Endothelial cell of umbilical vein (primary cell): Measurements from ENCODE around the gene VIPR2. TPM values are rescaled to one million over a fixed set of nuclear protein-coding genes. Genes with fewer than 3 reads are reported as not detected.

Source experiments
- BruUV-seq: library from RNA; stranded (reverse); fragments of 400-500 nt; replicated peaks from 2 replicates; lab custom pipeline; 2021; lab: Mats Ljungman, UMichigan
- CTCF ChIA-PET: fragments of 300-600, 350-600 bp; sonication (Branson Sonifier 250); formaldehyde crosslinking; loops from one replicate; lab custom pipeline; 2021; ENCODE audit warnings: antibody characterized with exemption, inconsistent platforms; lab: Charles Lee
- POLR2A ChIA-PET: fragments of 300-600, 350-600 bp; sonication (Branson Sonifier 250); formaldehyde crosslinking; loops from one replicate; lab custom pipeline; 2021; ENCODE audit warnings: antibody characterized with exemption, inconsistent platforms; lab: Charles Lee
- DNase-seq: peaks from one replicate; pipeline ENCODE4 v3.0.0-alpha.2; 2011; ENCODE audit warnings: low read depth, low spot score
- FAIRE-seq: peaks from 2 replicates; lab custom pipeline; 2011; peaks lifted over from hg19 to GRCh38; lab: Jason Lieb, UNC
- H2AFZ ChIP-seq: 2 replicates; pipeline ENCODE4 v1.6.0; 2012; ENCODE audit warnings: low read depth, low read length, control low read depth, inconsistent platforms
- H3K27ac ChIP-seq: 2 replicates; pipeline ENCODE4 v1.5.1; 2011; ENCODE audit warnings: low read depth, mild to moderate bottlenecking, control low read depth, low read length, moderate library complexity; ENCODE audit not compliant: insufficient read depth
- H3K27me3 ChIP-seq, 2 experiments: 2 replicates each; pipeline versions ENCODE4 v1.6.0 to v1.6.1; 2011; ENCODE audit warnings: low read length in 2 of 2, mixed read lengths in 1 of 2; ENCODE audit not compliant: control insufficient read depth in 2 of 2, insufficient read depth in 2 of 2
- H3K36me3 ChIP-seq, 2 experiments: 2 replicates in 1 of 2; 3 replicates in 1 of 2; pipeline ENCODE4 v1.5.1; 2011; ENCODE audit warnings: low read length in 2 of 2, mild to moderate bottlenecking in 1 of 2, moderate library complexity in 1 of 2; ENCODE audit not compliant: control insufficient read depth in 2 of 2, insufficient read depth in 2 of 2; ENCODE audit errors: extremely low read depth in 1 of 2
- H3K4me1 ChIP-seq: 3 replicates; pipeline ENCODE4 v1.5.1; 2011; ENCODE audit warnings: mild to moderate bottlenecking, low read length; ENCODE audit not compliant: control insufficient read depth, insufficient read depth; ENCODE audit errors: extremely low read depth
- H3K4me2 ChIP-seq: 2 replicates; pipeline ENCODE4 v1.6.1; 2011; ENCODE audit warnings: low read length, control low read depth, mixed read lengths; ENCODE audit not compliant: insufficient read depth
- H3K4me3 ChIP-seq, 3 experiments: fragments of 200-600 bp in 1 of 3; sonication (generic), shearing (Covaris generic) in 1 of 3; replicated peaks in 1 of 3; 2 replicates each; pipeline ENCODE4 v1.5.1; 2011 to 2016; ENCODE audit warnings: control low read depth in 3 of 3, low read length in 3 of 3, mild to moderate bottlenecking in 2 of 3, inconsistent platforms in 1 of 3, low read depth in 1 of 3, moderate library complexity in 1 of 3; ENCODE audit not compliant: insufficient read depth in 1 of 3
- H3K79me2 ChIP-seq: 2 replicates; pipeline ENCODE4 v1.6.0; 2012; ENCODE audit warnings: low read length, inconsistent platforms; ENCODE audit not compliant: control insufficient read depth, insufficient read depth
- H3K9ac ChIP-seq: replicated peaks from 2 replicates; pipeline ENCODE3; 2011; ENCODE audit warnings: low read length, control low read depth; ENCODE audit not compliant: insufficient read depth; ENCODE audit errors: extremely low read depth
- H3K9me1 ChIP-seq: replicated peaks from 3 replicates; pipeline ENCODE4 v1.6.0; 2011; ENCODE audit warnings: mild to moderate bottlenecking, low read length; ENCODE audit not compliant: control insufficient read depth, insufficient read depth; ENCODE audit errors: extremely low read depth
- H3K9me3 ChIP-seq: replicated peaks from 2 replicates; pipeline ENCODE4 v1.5.1; 2012; ENCODE audit warnings: low read length, inconsistent platforms; ENCODE audit not compliant: control insufficient read depth, insufficient read depth
- H4K20me1 ChIP-seq: replicated peaks from 2 replicates; pipeline ENCODE3; 2011; ENCODE audit warnings: mild to moderate bottlenecking, low read length; ENCODE audit not compliant: control insufficient read depth, insufficient read depth; ENCODE audit errors: extremely low read depth
- CTCF ChIP-seq, 2 donors: IDR thresholded peaks; 1 replicate in 1 of 2; 2 replicates in 1 of 2; pipeline ENCODE4 v1.5.1; 2011; ENCODE audit warnings: low read length in 2 of 2, mild to moderate bottlenecking in 2 of 2, moderate library complexity in 2 of 2, control low read depth in 1 of 2, inconsistent platforms in 1 of 2, low read depth in 1 of 2; ENCODE audit not compliant: insufficient read depth in 1 of 2; ENCODE audit errors: extremely low read depth in 1 of 2
- EZH2 ChIP-seq: IDR thresholded peaks from 2 replicates; pipeline ENCODE4 v1.6.1; 2012; ENCODE audit warnings: borderline replicate concordance, low read depth, mild to moderate bottlenecking, moderate library complexity, low read length, inconsistent platforms; ENCODE audit not compliant: severe bottlenecking
- JUN ChIP-seq: IDR thresholded peaks from 2 replicates; pipeline ENCODE4 v1.6.1; 2011; ENCODE audit warnings: borderline replicate concordance, low read depth; ENCODE audit not compliant: insufficient read length, insufficient read depth
- POLR2A ChIP-seq: IDR thresholded peaks from 2 replicates; pipeline ENCODE4 v1.6.1; 2012; ENCODE audit warnings: low read depth, mild to moderate bottlenecking, control low read depth, low read length
- dilution Hi-C: fragments of 300-500 bp; cut with MboI; formaldehyde crosslinking; loops from one replicate; pipeline ENCODE4 v1.15.0; 2019; ENCODE audit warnings: low sequenced_read_pairs; ENCODE audit not compliant: extremely low pct_ligation_motif_present
- intact Hi-C: fragments of 100-400 bp; cut with micrococcal nuclease; formaldehyde crosslinking; loops from one replicate; pipeline ENCODE4 v1.10.0; 2022
- polyA plus RNA-seq, 4 experiments: library from polyadenylated mRNA; depleted of rRNA in 3 of 4; stranded (reverse) in 3 of 4; unstranded in 1 of 4; fragments of >200 nt; gene quantifications; 2 replicates each; pipeline versions ENCODE4 v1.2.1 to v1.2.3, GENCODE V29; 2011 to 2012; ENCODE audit warnings: missing spikeins in 1 of 4
- total RNA-seq: library from RNA; stranded (reverse); gene quantifications from 2 replicates; pipeline ENCODE4 v1.2.3, GENCODE V29; 2021

Gene VIPR2
- total and polyA plus RNA-seq, 2 donors (not counting 3 experiments of a cell fraction or from before 2014, with no cell fraction given), result not detected

- no peaks in the 10 kb centered on the region for H3K9me1 ChIP-seq
- H3K27ac ChIP-seq, result no peak overlapping the region
- no peaks in the 10 kb centered on the region for H4K20me1 ChIP-seq
- no peak for FAIRE-seq
- no peak for DNase-seq
- TF ChIP-seq EZH2, result no peak
- TF ChIP-seq POLR2A, result no peak
- TF ChIP-seq CTCF (IDR thresholded peaks at IDR 0.05; ENCODE audit: extremely low read depth in 1 of 2, insufficient read depth in 1 of 2, low read depth in 1 of 2, low read length in 2 of 2), result no peak
- TF ChIP-seq JUN, result no peak
- dilution Hi-C loops, result no loop called here
- intact Hi-C loops, result no loop called here
- no peaks in the 10 kb centered on the region for H3K9me3 ChIP-seq
- no peak overlapping the region for H3K4me3 ChIP-seq
- POLR2A ChIA-PET, result no interaction called here
- BruUV-seq, result no TSS peak
- H3K36me3 ChIP-seq, result no peaks in the 10 kb centered on the region
- CTCF ChIA-PET, result no interaction called here
- H3K4me1 ChIP-seq, result peaks cover 3% of the 10 kb centered on the region
- H2AFZ ChIP-seq, result no peak overlapping the region
- no peak overlapping the region for H3K9ac ChIP-seq
- no peak overlapping the region for H3K4me2 ChIP-seq
- no peaks in the 10 kb centered on the region for H3K79me2 ChIP-seq
- no peaks in the 10 kb centered on the region for H3K27me3 ChIP-seq
Measured at GRCh38 chr7:159027789-159028507, 116.7 kb downstream of the VIPR2 start.
